ENCODE measurements around the gene PTMA.
A peak's percentile ranks its signal among the peaks of the same experiment; 100 is the strongest.
"Not testable (repeated sequence)": the region's sequence is repeated elsewhere in the genome, so short reads cannot be mapped to it uniquely, and the experiment has no call there.

The PTMA gene

GRCh38 chr2:231707927-231708772 lies at the start of gene PTMA:
TSS of gene PTMA (plus strand) at chr2:231708525. CDS start at chr2:231708707, 182 bp downstream.
- DNase-seq (ENCODE audit: extremely low read depth in 1 of 2, low read depth in 1 of 2) = peak; percentile 99

- not testable (repeated sequence) for DNase-seq (ENCODE audit: extremely low read depth in 1 of 2, low read depth in 1 of 2)
Observed at GRCh38 chr2:231660073-231660472, 48.3 kb upstream of the PTMA start.

- no peak for DNase-seq (ENCODE audit: extremely low read depth in 1 of 2, low read depth in 1 of 2)
Observed at GRCh38 chr2:231660860-231661259, 47.5 kb upstream of the PTMA start.

- DNase-seq (ENCODE audit: extremely low read depth in 1 of 2, low read depth in 1 of 2) = no peak
Observed at GRCh38 chr2:231661422-231662027, 46.8 kb upstream of the PTMA start.

GRCh38 chr2:231662028-231662810 lies 46.1 kb upstream of the PTMA start:
- peak; percentile 85 to 94 for DNase-seq (ENCODE audit: extremely low read depth in 1 of 2, low read depth in 1 of 2)

- DNase-seq (ENCODE audit: extremely low read depth in 1 of 2, low read depth in 1 of 2) = no peak
Observed at GRCh38 chr2:231662811-231663457, 45.4 kb upstream of the PTMA start.

GRCh38 chr2:231663458-231664212 lies 44.7 kb upstream of the PTMA start:
- DNase-seq (ENCODE audit: extremely low read depth in 1 of 2, low read depth in 1 of 2) = no peak

- no peak for DNase-seq (ENCODE audit: extremely low read depth in 1 of 2, low read depth in 1 of 2)
Observed at GRCh38 chr2:231664727-231665126, 43.6 kb upstream of the PTMA start.

- DNase-seq (ENCODE audit: extremely low read depth in 1 of 2, low read depth in 1 of 2) = no peak
Observed at GRCh38 chr2:231665245-231666170, 42.8 kb upstream of the PTMA start.

GRCh38 chr2:231666171-231667095 lies 41.9 kb upstream of the PTMA start:
- no peak for DNase-seq (ENCODE audit: extremely low read depth in 1 of 2, low read depth in 1 of 2)

- DNase-seq (ENCODE audit: extremely low read depth in 1 of 2, low read depth in 1 of 2) = no peak
Observed at GRCh38 chr2:231667096-231667427, 41.3 kb upstream of the PTMA start.

GRCh38 chr2:231667496-231667895 lies 40.8 kb upstream of the PTMA start:
- no peak for DNase-seq (ENCODE audit: extremely low read depth in 1 of 2, low read depth in 1 of 2)

- no peak for DNase-seq (ENCODE audit: extremely low read depth in 1 of 2, low read depth in 1 of 2)
Observed at GRCh38 chr2:231668981-231669380, 39.3 kb upstream of the PTMA start.

- no peak for DNase-seq (ENCODE audit: extremely low read depth in 1 of 2, low read depth in 1 of 2)
Observed at GRCh38 chr2:231671270-231672050, 36.9 kb upstream of the PTMA start.

GRCh38 chr2:231672617-231673347 lies 35.5 kb upstream of the PTMA start:
- no peak for DNase-seq (ENCODE audit: extremely low read depth in 1 of 2, low read depth in 1 of 2)

GRCh38 chr2:231673348-231673770 lies 35.0 kb upstream of the PTMA start:
- no peak for DNase-seq (ENCODE audit: extremely low read depth in 1 of 2, low read depth in 1 of 2)

Measured in activated CD8-positive, alpha-beta memory T cell treated with anti-CD3 and anti-CD28 coated beads for 1 hour (primary cell).